GM19239 (cell line): ENCODE measurements around the gene SLC22A7.
"Not testable (repeated sequence)": the region's sequence is repeated elsewhere in the genome, so short reads cannot be mapped to it uniquely, and the experiment has no call there.

Experiments
- DNase-seq: peaks from one replicate; pipeline ENCODE4 v3.0.0; 2011; ENCODE audit warnings: low spot score; ENCODE audit not compliant: insufficient read length
- FAIRE-seq: peaks from 2 replicates; lab custom pipeline; 2011; peaks lifted over from hg19 to GRCh38; lab: Jason Lieb, UNC

The SLC22A7 gene

GRCh38 chr6:43296780-43297497 is 1.1 kb upstream of the SLC22A7 start:
- DNase-seq, result no peak
- FAIRE-seq, result no peak

- DNase-seq, result no peak
- no peak for FAIRE-seq
Measured at GRCh38 chr6:43298565-43299337, 691 bp downstream of the SLC22A7 start.

GRCh38 chr6:43299338-43300293 is 1.6 kb downstream of the SLC22A7 start:
- DNase-seq, result no peak
- FAIRE-seq, result no peak

- DNase-seq, result no peak
- FAIRE-seq, result no peak
Measured at GRCh38 chr6:43301081-43301870, 3.2 kb downstream of the SLC22A7 start.

- no peak for FAIRE-seq
- DNase-seq, result no peak
Measured at GRCh38 chr6:43302126-43302525, 4.1 kb downstream of the SLC22A7 start.

- not testable (repeated sequence) for FAIRE-seq, DNase-seq
Measured at GRCh38 chr6:43303006-43303405, 4.9 kb downstream of the SLC22A7 start.

- no peak for DNase-seq
- no peak for FAIRE-seq
Measured at GRCh38 chr6:43303751-43304331, 5.8 kb downstream of the SLC22A7 start.

- DNase-seq, result no peak
- FAIRE-seq, result no peak
Measured at GRCh38 chr6:43304361-43304760, 6.3 kb downstream of the SLC22A7 start.

- DNase-seq (no peak), FAIRE-seq (no peak)
Measured at GRCh38 chr6:43304882-43305281, 6.8 kb downstream of the SLC22A7 start.

- DNase-seq (no peak), FAIRE-seq (no peak)
Measured at GRCh38 chr6:43306086-43306485, 8.0 kb downstream of the SLC22A7 start.

- FAIRE-seq (no peak), DNase-seq (no peak)
Measured at GRCh38 chr6:43307451-43308100, 9.5 kb downstream of the SLC22A7 start.

GRCh38 chr6:43308101-43308989 is 10.3 kb downstream of the SLC22A7 start, which contains the start of gene CRIP3:
CRIP3 (minus strand) TSS chr6:43308826; CDS start chr6:43308792, 34 bp downstream.
- FAIRE-seq, result peak; percentile 89

GRCh38 chr6:43308990-43309477 is 11.0 kb downstream of the SLC22A7 start:
- FAIRE-seq (peak; percentile 72), DNase-seq (no peak)

More at GRCh38 chr6:43308101-43308989, 10.3 kb downstream of the SLC22A7 start, which contains the start of gene CRIP3:
- DNase-seq, result no peak

- no peak for DNase-seq
- no peak for FAIRE-seq
Measured at GRCh38 chr6:43310134-43310533, 12.1 kb downstream of the SLC22A7 start.

GRCh38 chr6:43310624-43311023 is 12.6 kb downstream of the SLC22A7 start:
- no peak for FAIRE-seq
- DNase-seq, result no peak

GRCh38 chr6:43311666-43312065 is 13.6 kb downstream of the SLC22A7 start:
- FAIRE-seq (no peak), DNase-seq (no peak)

- DNase-seq (no peak), FAIRE-seq (no peak)
Measured at GRCh38 chr6:43313813-43314212, 15.8 kb downstream of the SLC22A7 start.
